ENCODE measurements around the gene ST7. TPM values are rescaled to one million over a fixed set of nuclear protein-coding genes. Genes with fewer than 3 reads are reported as not detected.
A peak's percentile ranks its signal among the peaks of the same experiment; 100 is the strongest.

ST7 gene
- total RNA-seq, 1 donor from 2014 or later: 107 TPM

DNA sequence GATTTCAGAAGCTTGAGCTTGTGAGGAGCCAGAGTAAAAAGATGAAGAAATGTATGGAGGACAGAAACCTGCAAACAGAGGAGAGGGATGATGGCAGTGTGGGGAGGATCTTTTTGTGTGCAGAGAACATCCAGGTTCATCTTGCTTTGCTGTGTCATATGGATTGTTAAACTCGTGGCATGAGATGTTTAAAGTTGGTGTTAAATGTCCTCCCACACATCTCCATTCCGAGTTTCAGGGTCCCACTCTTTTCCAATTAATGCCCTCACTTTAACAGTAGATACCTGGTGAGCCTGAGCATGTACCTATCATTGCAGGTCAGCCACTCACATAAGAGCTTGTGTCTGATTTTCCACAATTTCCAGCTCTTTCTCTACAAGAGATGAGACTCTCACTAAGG, 147.7 kb downstream of the ST7 start:
- peaks cover 3% of the 10 kb centered on the region for H3K27me3 Mint-ChIP-seq (ENCODE audit: unreplicated experiment)
- TF ChIP-seq, protein P1, sequence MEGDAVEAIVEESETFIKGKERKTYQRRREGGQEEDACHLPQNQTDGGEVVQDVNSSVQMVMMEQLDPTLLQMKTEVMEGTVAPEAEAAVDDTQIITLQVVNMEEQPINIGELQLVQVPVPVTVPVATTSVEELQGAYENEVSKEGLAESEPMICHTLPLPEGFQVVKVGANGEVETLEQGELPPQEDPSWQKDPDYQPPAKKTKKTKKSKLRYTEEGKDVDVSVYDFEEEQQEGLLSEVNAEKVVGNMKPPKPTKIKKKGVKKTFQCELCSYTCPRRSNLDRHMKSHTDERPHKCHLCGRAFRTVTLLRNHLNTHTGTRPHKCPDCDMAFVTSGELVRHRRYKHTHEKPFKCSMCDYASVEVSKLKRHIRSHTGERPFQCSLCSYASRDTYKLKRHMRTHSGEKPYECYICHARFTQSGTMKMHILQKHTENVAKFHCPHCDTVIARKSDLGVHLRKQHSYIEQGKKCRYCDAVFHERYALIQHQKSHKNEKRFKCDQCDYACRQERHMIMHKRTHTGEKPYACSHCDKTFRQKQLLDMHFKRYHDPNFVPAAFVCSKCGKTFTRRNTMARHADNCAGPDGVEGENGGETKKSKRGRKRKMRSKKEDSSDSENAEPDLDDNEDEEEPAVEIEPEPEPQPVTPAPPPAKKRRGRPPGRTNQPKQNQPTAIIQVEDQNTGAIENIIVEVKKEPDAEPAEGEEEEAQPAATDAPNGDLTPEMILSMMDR (IDR thresholded peaks at IDR 0.05; ENCODE audit: partially characterized antibody, unreplicated experiment): no peak
- peaks cover 13% of the 10 kb centered on the region for H3K4me1 Mint-ChIP-seq (ENCODE audit: low read depth, unreplicated experiment)
- DNase-seq: no peak
- H3K9me3 Mint-ChIP-seq (ENCODE audit: unreplicated experiment): peaks cover 2% of the 10 kb centered on the region
- H3K27ac Mint-ChIP-seq (ENCODE audit: unreplicated experiment): no peak overlapping the region
- peaks cover 6% of the 10 kb centered on the region for H3K36me3 Mint-ChIP-seq (ENCODE audit: unreplicated experiment)
- no peak overlapping the region for H3K4me3 Mint-ChIP-seq (ENCODE audit: unreplicated experiment)

- TF ChIP-seq, protein P1 (IDR thresholded peaks at IDR 0.05; ENCODE audit: partially characterized antibody, unreplicated experiment): no peak
- peaks cover 54% of the 10 kb centered on the region for H3K4me1 Mint-ChIP-seq (ENCODE audit: low read depth, unreplicated experiment)
- H3K9me3 Mint-ChIP-seq (ENCODE audit: unreplicated experiment): peaks cover 23% of the 10 kb centered on the region
- peak overlapping the region; percentile 62 for H3K27ac Mint-ChIP-seq (ENCODE audit: unreplicated experiment)
- peak overlapping the region; percentile 58 for H3K4me3 Mint-ChIP-seq (ENCODE audit: unreplicated experiment)
- DNase-seq: no peak
- H3K27me3 Mint-ChIP-seq (ENCODE audit: unreplicated experiment): peaks cover 2% of the 10 kb centered on the region
- H3K36me3 Mint-ChIP-seq (ENCODE audit: unreplicated experiment): peaks cover 14% of the 10 kb centered on the region
Observed at GRCh38 chr7:117110480-117111315, 157.4 kb downstream of the ST7 start.

DNA sequence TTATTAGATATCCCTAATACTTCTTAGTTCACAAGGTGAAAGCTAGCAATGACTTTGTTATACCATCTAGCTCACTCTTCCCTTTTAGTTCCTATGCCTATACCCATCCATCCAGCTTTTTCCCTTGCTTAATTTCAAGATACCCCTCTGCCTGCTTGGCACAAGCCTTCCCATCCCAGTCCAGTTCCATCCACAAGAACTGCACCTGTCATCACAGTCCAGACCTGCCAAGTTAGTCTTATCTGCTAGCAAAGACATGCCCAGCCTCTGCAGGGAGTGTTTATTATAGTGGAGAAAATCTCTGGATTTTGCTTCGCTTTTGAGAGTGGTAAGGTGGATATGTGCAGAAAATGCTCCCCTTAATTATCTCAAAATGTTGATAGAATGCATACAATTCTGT, 158.2 kb downstream of the ST7 start:
- Mint-ChIP-seq H3K4me3 (ENCODE audit: unreplicated experiment) (peak overlapping the region; percentile 61), H3K4me1 (ENCODE audit: low read depth, unreplicated experiment) (peaks cover 61% of the 10 kb centered on the region), H3K9me3 (ENCODE audit: unreplicated experiment) (peaks cover 23% of the 10 kb centered on the region), H3K36me3 (ENCODE audit: unreplicated experiment) (peaks cover 14% of the 10 kb centered on the region), H3K27me3 (ENCODE audit: unreplicated experiment) (peaks cover 3% of the 10 kb centered on the region), H3K27ac (ENCODE audit: unreplicated experiment) (peak overlapping the region; percentile 80)
- TF ChIP-seq, protein P1 (IDR thresholded peaks at IDR 0.05; ENCODE audit: partially characterized antibody, unreplicated experiment): no peak
- no peak for DNase-seq

GRCh38 chr7:117112640-117113039, 159.3 kb downstream of the ST7 start:
- H3K27ac Mint-ChIP-seq (ENCODE audit: unreplicated experiment): peak overlapping the region; percentile 91
- peaks cover 3% of the 10 kb centered on the region for H3K27me3 Mint-ChIP-seq (ENCODE audit: unreplicated experiment)
- H3K4me1 Mint-ChIP-seq (ENCODE audit: low read depth, unreplicated experiment): peaks cover 70% of the 10 kb centered on the region
- peak overlapping the region; percentile 69 for H3K4me3 Mint-ChIP-seq (ENCODE audit: unreplicated experiment)
- peaks cover 14% of the 10 kb centered on the region for H3K36me3 Mint-ChIP-seq (ENCODE audit: unreplicated experiment)
- TF ChIP-seq, protein P1 (IDR thresholded peaks at IDR 0.05; ENCODE audit: partially characterized antibody, unreplicated experiment): no peak
- DNase-seq: no peak
- peaks cover 20% of the 10 kb centered on the region for H3K9me3 Mint-ChIP-seq (ENCODE audit: unreplicated experiment)

DNA sequence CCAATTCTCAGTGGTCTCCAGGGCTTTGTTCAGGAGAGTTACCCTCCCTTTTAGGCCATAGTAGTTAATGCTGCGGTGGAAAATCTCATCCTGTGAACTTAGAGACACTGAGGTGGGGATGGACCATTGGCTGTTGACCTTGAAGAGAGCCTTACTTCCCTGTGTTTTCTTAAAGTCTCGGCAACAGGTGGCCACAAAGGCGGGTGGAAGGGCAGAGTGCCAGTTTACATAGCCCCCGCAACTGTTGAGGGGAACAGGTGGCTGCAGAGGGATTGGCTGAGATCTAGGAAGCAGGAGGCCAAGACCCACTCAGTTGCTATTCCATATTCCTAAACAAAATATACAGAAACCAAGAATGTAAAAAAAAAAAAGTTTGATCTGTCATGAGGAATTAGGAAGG, 160.6 kb downstream of the ST7 start:
- Mint-ChIP-seq H3K4me3 (ENCODE audit: unreplicated experiment) (peak overlapping the region; percentile 69), H3K27me3 (ENCODE audit: unreplicated experiment) (peaks cover 5% of the 10 kb centered on the region), H3K36me3 (ENCODE audit: unreplicated experiment) (peaks cover 4% of the 10 kb centered on the region), H3K4me1 (ENCODE audit: low read depth, unreplicated experiment) (peaks cover 74% of the 10 kb centered on the region), H3K9me3 (ENCODE audit: unreplicated experiment) (peaks cover 20% of the 10 kb centered on the region), H3K27ac (ENCODE audit: unreplicated experiment) (peak overlapping the region; percentile 91)
- DNase-seq: no peak
- TF ChIP-seq, protein P1 (IDR thresholded peaks at IDR 0.05; ENCODE audit: partially characterized antibody, unreplicated experiment): no peak
